Neural progenitor cell (in vitro differentiated cells): Measurements from ENCODE around the gene ASGR1.

Source experiments
- CTCF ChIP-seq: fragments of 200-600 bp; sonication (generic); IDR thresholded peaks from 2 replicates; pipeline ENCODE4 v1.5.1; 2017; ENCODE audit warnings: antibody characterized with exemption, mild to moderate bottlenecking
- EZH2phosphoT487 ChIP-seq: fragments of 200-600 bp; sonication (generic); IDR thresholded peaks from 2 replicates; pipeline ENCODE4 v1.6.1; 2017; ENCODE audit warnings: antibody characterized with exemption

GRCh38 chr17:7191069-7191468 lies 11.9 kb upstream of the ASGR1 start:
- no peak for TF ChIP-seq EZH2phosphoT487
- TF ChIP-seq CTCF = no peak
